Tibial nerve (tissue), 4 donors: Measurements from ENCODE around the gene SCRN2.

Experiments used
- CTCF ChIP-seq, 5 experiments: fragments of 200-600 bp in 3 of 5; fragments of 450-650 bp in 2 of 5; sonication (generic) in 3 of 5; IDR thresholded peaks; one replicate each; pipeline ENCODE4 v1.5.1; 2016 to 2019; ENCODE audit warnings: antibody characterized with exemption in 5 of 5, mild to moderate bottlenecking in 3 of 5, moderate library complexity in 2 of 5
- EP300 ChIP-seq, 2 donors: sonication (generic); formaldehyde crosslinking; IDR thresholded peaks; one replicate each; pipeline ENCODE4 v1.6.1; 2017; ENCODE audit warnings: antibody characterized with exemption in 2 of 2, mild to moderate bottlenecking in 1 of 2

- TF ChIP-seq CTCF (IDR thresholded peaks at IDR 0.05) (no peak), EP300 (IDR thresholded peaks at IDR 0.05) (no peak)
Measured at GRCh38 chr17:47855737-47856136, 14.7 kb upstream of the SCRN2 start.
